Progenitor cell of endocrine pancreas (in vitro differentiated cells): ENCODE results near the gene SUFU. TPM values are rescaled to one million over a fixed set of nuclear protein-coding genes. Genes with fewer than 3 reads are reported as not detected.

Experiments
- DNase-seq: peaks from one replicate; pipeline ENCODE4 v3.0.0; 2021; ENCODE audit warnings: low spot score; ENCODE audit not compliant: unreplicated experiment
- H3K27ac Mint-ChIP-seq: 2 replicates; pipeline ENCODE4 v1.8.0; 2021; ENCODE audit warnings: mild to moderate bottlenecking, moderate library complexity, mixed read lengths
- H3K27me3 Mint-ChIP-seq: 2 replicates; pipeline ENCODE4 v1.8.0; 2021; ENCODE audit warnings: mixed read lengths
- H3K36me3 Mint-ChIP-seq: 2 replicates; pipeline ENCODE4 v1.8.0; 2022; ENCODE audit warnings: mixed read lengths; ENCODE audit not compliant: insufficient read depth
- H3K4me1 Mint-ChIP-seq: 2 replicates; pipeline ENCODE4 v1.8.0; 2021; ENCODE audit warnings: low read depth, mixed read lengths
- H3K4me3 Mint-ChIP-seq: 2 replicates; pipeline ENCODE4 v1.8.0; 2021; ENCODE audit warnings: low read depth, mild to moderate bottlenecking, moderate library complexity, mixed read lengths
- H3K9me3 Mint-ChIP-seq: 2 replicates; pipeline ENCODE4 v1.8.0; 2021; ENCODE audit warnings: low read depth, mixed read lengths
- total RNA-seq: library from RNA; stranded (reverse); gene quantifications from 2 replicates; pipeline ENCODE4 v1.2.1, GENCODE V29; 2021
- TF ChIP-seq, protein P1 (sequence below): fragments of 200-600 bp; sonication (generic); IDR thresholded peaks from one replicate; pipeline ENCODE4 v1.5.0; 2021; ENCODE audit warnings: antibody characterized with exemption, mild to moderate bottlenecking; ENCODE audit not compliant: unreplicated experiment

SUFU gene
- total RNA-seq, 1 donor from 2014 or later = 25.8 TPM

DNA sequence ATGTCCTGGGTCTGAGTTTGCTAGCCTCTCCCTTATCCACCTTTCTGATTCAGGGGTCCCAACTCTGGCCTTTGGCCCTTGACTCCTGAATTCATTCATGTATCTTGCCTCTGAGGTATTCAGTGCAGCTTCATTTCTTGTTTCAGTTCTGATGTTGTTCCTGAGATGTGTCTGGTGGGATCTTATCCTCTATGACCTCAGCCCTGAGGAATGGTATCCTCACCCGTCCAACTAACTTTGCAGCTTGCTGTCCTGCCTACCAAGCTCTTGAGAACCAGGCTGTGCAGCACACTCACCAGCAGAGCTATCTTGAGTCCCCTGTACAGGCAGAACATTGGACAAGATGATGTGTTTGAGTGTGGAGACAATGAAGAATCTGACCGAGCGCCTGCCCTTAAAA is 13.8 kb downstream of the SUFU start:
- Mint-ChIP-seq H3K9me3 (no peaks in the 10 kb centered on the region), H3K4me1 (no peaks in the 10 kb centered on the region)

DNA sequence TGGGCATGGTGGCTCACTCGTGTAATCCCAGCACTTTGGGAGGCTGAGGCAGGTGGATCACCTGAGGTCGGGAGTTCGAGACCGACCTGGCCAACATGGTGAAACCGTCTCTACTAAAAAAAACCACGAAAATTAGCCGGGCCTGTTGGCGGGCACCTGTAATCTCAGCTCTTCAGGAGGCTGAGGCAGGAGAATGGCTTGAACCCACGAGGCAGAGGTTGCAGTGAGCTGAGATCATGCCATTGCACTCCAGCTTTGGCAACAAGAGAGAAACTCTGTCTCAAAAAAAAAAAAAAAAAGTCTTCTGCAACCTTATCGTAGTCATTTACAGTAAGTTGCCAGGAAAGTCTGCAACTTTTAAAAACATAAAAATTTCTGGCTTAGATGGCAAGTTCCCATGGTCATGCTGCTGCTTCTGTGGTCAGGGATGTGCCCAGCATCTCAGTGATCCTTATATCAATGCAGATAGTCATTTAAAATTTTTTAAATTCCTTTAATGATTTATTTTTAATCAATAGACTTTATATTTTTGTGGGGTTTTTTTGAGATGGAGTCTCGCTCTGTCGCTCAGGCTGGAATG is 15.6 kb downstream of the SUFU start:
- no peaks in the 10 kb centered on the region for H3K27me3 Mint-ChIP-seq
- no peaks in the 10 kb centered on the region for H3K4me1 Mint-ChIP-seq
- no peaks in the 10 kb centered on the region for H3K9me3 Mint-ChIP-seq
- DNase-seq = no peak
- no peak overlapping the region for H3K27ac Mint-ChIP-seq
- H3K4me3 Mint-ChIP-seq = no peak overlapping the region
- TF ChIP-seq, protein P1, sequence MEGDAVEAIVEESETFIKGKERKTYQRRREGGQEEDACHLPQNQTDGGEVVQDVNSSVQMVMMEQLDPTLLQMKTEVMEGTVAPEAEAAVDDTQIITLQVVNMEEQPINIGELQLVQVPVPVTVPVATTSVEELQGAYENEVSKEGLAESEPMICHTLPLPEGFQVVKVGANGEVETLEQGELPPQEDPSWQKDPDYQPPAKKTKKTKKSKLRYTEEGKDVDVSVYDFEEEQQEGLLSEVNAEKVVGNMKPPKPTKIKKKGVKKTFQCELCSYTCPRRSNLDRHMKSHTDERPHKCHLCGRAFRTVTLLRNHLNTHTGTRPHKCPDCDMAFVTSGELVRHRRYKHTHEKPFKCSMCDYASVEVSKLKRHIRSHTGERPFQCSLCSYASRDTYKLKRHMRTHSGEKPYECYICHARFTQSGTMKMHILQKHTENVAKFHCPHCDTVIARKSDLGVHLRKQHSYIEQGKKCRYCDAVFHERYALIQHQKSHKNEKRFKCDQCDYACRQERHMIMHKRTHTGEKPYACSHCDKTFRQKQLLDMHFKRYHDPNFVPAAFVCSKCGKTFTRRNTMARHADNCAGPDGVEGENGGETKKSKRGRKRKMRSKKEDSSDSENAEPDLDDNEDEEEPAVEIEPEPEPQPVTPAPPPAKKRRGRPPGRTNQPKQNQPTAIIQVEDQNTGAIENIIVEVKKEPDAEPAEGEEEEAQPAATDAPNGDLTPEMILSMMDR = no peak
- peaks cover 7% of the 10 kb centered on the region for H3K36me3 Mint-ChIP-seq

More for the DNA sequence above, 13.8 kb downstream of the SUFU start:
- H3K36me3 Mint-ChIP-seq = peaks cover 11% of the 10 kb centered on the region
- no peaks in the 10 kb centered on the region for H3K27me3 Mint-ChIP-seq
- no peak overlapping the region for H3K4me3 Mint-ChIP-seq
- DNase-seq = no peak
- TF ChIP-seq, protein P1 = no peak
- H3K27ac Mint-ChIP-seq = no peak overlapping the region

DNA sequence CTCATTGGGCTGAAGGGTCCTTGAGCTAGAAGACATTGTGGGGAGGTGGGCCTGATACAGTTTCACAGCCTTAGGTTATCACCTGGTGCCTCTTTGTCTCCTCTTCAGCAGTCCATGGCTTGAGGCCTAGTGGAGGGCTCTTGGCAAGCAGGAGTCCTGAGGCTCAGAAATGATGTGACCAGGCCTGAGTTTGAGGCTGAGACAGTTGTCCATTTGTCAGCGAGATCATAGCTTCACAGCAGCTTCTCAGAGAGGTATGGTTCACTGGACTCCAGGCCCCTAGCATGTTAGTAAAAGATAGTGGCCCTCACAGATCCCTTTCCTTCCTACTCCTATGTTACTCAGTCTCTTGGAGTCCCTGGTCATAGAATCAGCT is 19.1 kb downstream of the SUFU start:
- Mint-ChIP-seq H3K36me3 (peaks cover 8% of the 10 kb centered on the region), H3K9me3 (no peaks in the 10 kb centered on the region), H3K27me3 (no peaks in the 10 kb centered on the region), H3K4me1 (no peaks in the 10 kb centered on the region), H3K4me3 (no peak overlapping the region), H3K27ac (no peak overlapping the region)
- TF ChIP-seq, protein P1 = no peak
- DNase-seq = no peak

DNA sequence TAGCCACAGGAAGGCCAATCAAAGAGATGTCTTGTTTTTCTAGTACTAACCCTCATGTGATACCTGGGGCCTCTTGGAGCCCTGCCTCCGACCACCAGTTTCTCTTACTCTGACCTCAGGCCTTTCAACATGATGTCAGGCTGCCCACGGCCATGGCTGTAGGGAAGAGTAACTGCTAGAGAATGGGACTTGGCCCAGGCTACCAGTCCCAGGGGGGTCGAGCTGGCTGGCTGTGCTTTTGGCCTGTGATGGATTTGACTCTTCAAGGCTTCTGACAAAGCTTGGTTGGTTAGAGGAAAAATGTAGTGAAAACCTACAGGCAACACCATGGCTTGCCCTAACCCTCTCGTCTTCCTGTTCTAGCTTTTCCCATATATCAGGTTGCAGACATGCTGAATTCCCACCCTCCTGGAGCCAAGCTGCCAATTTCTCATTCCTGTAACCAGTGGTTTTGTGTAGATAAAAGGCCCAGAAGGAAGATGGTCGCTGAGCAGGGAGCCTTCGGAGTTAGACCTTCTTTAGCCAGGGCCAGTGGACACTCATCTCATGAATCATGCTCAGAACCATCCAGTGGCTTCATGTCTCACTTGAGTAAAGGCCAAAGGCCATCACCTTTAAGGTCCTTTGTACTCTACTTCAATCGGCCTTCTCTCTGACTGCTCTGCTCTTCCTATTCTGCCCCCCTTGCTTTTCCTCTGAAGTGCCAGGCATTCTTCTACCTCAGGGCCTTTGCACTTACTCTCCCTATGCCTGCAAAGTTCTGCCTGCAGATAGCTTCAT is 19.7 kb downstream of the SUFU start:
- Mint-ChIP-seq H3K36me3 (peaks cover 8% of the 10 kb centered on the region), H3K4me3 (no peak overlapping the region), H3K27me3 (no peaks in the 10 kb centered on the region), H3K4me1 (no peaks in the 10 kb centered on the region), H3K27ac (no peak overlapping the region), H3K9me3 (no peaks in the 10 kb centered on the region)
- no peak for DNase-seq
- TF ChIP-seq, protein P1 = no peak

DNA sequence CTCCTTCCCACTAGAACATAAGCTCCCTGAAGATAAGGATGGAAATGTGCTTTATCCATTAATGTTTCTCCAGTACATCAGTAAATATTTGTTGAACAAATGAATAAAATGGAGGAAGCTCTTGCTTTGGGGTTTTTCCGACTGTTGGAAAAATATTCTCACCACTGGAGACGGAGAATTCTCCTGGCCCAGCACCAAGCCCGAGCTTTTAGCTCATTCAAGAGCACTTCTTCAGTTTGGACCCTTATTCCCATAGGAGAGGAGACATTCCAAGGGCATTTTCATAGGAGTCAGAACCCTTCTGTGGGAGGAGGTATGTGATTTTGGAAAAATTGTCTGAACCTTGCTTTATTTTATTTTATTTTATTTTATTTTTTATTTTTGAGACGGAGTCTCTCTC is 21.0 kb downstream of the SUFU start:
- H3K4me3 Mint-ChIP-seq = no peak overlapping the region
- peaks cover 8% of the 10 kb centered on the region for H3K36me3 Mint-ChIP-seq
- no peak overlapping the region for H3K27ac Mint-ChIP-seq
- DNase-seq = no peak
- TF ChIP-seq, protein P1 = no peak
- no peaks in the 10 kb centered on the region for H3K27me3 Mint-ChIP-seq
- no peaks in the 10 kb centered on the region for H3K9me3 Mint-ChIP-seq
- no peaks in the 10 kb centered on the region for H3K4me1 Mint-ChIP-seq
